Small intestine (tissue), 7 donors: ENCODE results near the gene MED29. TPM values are rescaled to one million over a fixed set of nuclear protein-coding genes. Genes with fewer than 3 reads are reported as not detected.
"Not testable (repeated sequence)": the region's sequence is repeated elsewhere in the genome, so short reads cannot be mapped to it uniquely, and the experiment has no call there.

Experiments
- DNase-seq, 2 donors: peaks; one replicate each; pipeline versions ENCODE4 v3.0.0 to v3.0.0-alpha.2; 2013
- FAIRE-seq: peaks from 2 replicates; lab custom pipeline; 2012; peaks lifted over from hg19 to GRCh38; lab: Jason Lieb, UNC
- H3K27ac ChIP-seq, 3 donors: one replicate each; pipeline ENCODE4 v1.5.1; 2013; ENCODE audit warnings: low read length in 2 of 3, mild to moderate bottlenecking in 2 of 3, control low read depth in 1 of 3, inconsistent platforms in 1 of 3, low read depth in 1 of 3, moderate library complexity in 1 of 3
- H3K27me3 ChIP-seq, 3 donors: one replicate each; pipeline ENCODE4 v1.6.1; 2013; ENCODE audit warnings: low read length in 3 of 3, inconsistent platforms in 1 of 3; ENCODE audit not compliant: control insufficient read depth in 3 of 3, insufficient read depth in 3 of 3
- H3K36me3 ChIP-seq, 3 donors: one replicate each; pipeline ENCODE4 v1.6.1; 2013; ENCODE audit warnings: low read length in 3 of 3, inconsistent platforms in 1 of 3, low read depth in 1 of 3, mild to moderate bottlenecking in 1 of 3, moderate library complexity in 1 of 3; ENCODE audit not compliant: control insufficient read depth in 3 of 3, insufficient read depth in 2 of 3
- H3K4me1 ChIP-seq, 3 donors: one replicate each; pipeline ENCODE4 v1.6.1; 2013; ENCODE audit warnings: low read length in 2 of 3, inconsistent platforms in 1 of 3, low read depth in 1 of 3, mild to moderate bottlenecking in 1 of 3, moderate library complexity in 1 of 3; ENCODE audit not compliant: control insufficient read depth in 3 of 3, insufficient read depth in 2 of 3
- H3K4me3 ChIP-seq, 3 donors: one replicate each; pipeline ENCODE4 v1.5.1; 2013; ENCODE audit warnings: low read length in 3 of 3, control low read depth in 1 of 3, inconsistent platforms in 1 of 3, low read depth in 1 of 3, mild to moderate bottlenecking in 1 of 3, moderate library complexity in 1 of 3
- H3K9me3 ChIP-seq, 2 donors: one replicate each; pipeline ENCODE4 v1.6.1; 2013; ENCODE audit warnings: low read depth in 1 of 2, low read length in 1 of 2; ENCODE audit not compliant: control insufficient read depth in 2 of 2, insufficient read depth in 1 of 2
- WGBS, 3 donors: extraction: QIAGEN DNeasy Blood & Tissue Kit; methylation state at CpG; one replicate each; pipeline ENCODE4 v1.1.7; 2013; 5-methylcytosine and 5-hydroxymethylcytosine counted together
- polyA plus RNA-seq, 4 donors: library from polyadenylated mRNA; stranded (reverse) in 3 of 4; unstranded in 1 of 4; fragments of 200-250 nt in 3 of 4; fragments of 120-200 nt in 1 of 4; gene quantifications; one replicate each; pipeline versions ENCODE4 v1.2.1 to v1.2.3, GENCODE V29; 2013
- donor health status: healthy with polysubstance abuse.
- donor health status: control.
- donor health status: control.
- donor health status: Bipolar disorder and iron deficiency.
- donor health status: healthy.

Gene MED29
- polyA plus RNA-seq, 4 donors: 20.3 to 29.3 (median 23.7) TPM

- no peak overlapping the region for H3K27ac ChIP-seq
- FAIRE-seq: no peak
- DNase-seq: no peak
- no peaks in the 10 kb centered on the region for H3K9me3 ChIP-seq
- peaks cover 5 to 94% (median 29%) of the 10 kb centered on the region in 3 donors for H3K36me3 ChIP-seq
- WGBS, 3 donors: 73 to 82% (median 73%) methylated on average over 18 of the region's 18 CpGs
- H3K4me3 ChIP-seq: no peak overlapping the region
- H3K27me3 ChIP-seq: no peaks in the 10 kb centered on the region
- peaks cover 0 to 3% (median 0%) of the 10 kb centered on the region in 3 donors for H3K4me1 ChIP-seq
Measured at GRCh38 chr19:39377373-39378362, 13.5 kb upstream of the MED29 start.

- not testable (repeated sequence) for H3K27ac ChIP-seq, H3K27me3 ChIP-seq, DNase-seq, FAIRE-seq, H3K4me1 ChIP-seq, H3K4me3 ChIP-seq, H3K9me3 ChIP-seq
- WGBS, 3 donors: 95 to 98% (median 96%) methylated on average over 4 of the region's 4 CpGs
- peaks cover 9 to 96% (median 29%) of the 10 kb centered on the region in 3 donors for H3K36me3 ChIP-seq
Measured at GRCh38 chr19:39379366-39379765, 11.8 kb upstream of the MED29 start.

- Histone ChIP-seq H3K4me3 (no peak overlapping the region), H3K27me3 (no peaks in the 10 kb centered on the region), H3K36me3 (peaks cover 9 to 95% (median 29%) of the 10 kb centered on the region in 3 donors), H3K9me3 (no peaks in the 10 kb centered on the region), H3K27ac (no peak overlapping the region), H3K4me1 (no peaks in the 10 kb centered on the region)
- DNase-seq: no peak
- FAIRE-seq: no peak
- 91 to 97% (median 95%) methylated on average over 14 of the region's 14 CpGs for WGBS, 3 donors
Measured at GRCh38 chr19:39379865-39380396, 11.2 kb upstream of the MED29 start.

GRCh38 chr19:39380521-39381502 is 10.4 kb upstream of the MED29 start:
- 94 to 97% (median 97%) methylated on average over 17 of the region's 17 CpGs for WGBS, 3 donors
- DNase-seq (no peak), FAIRE-seq (no peak)
- Histone ChIP-seq H3K9me3 (no peaks in the 10 kb centered on the region), H3K4me1 (no peaks in the 10 kb centered on the region), H3K36me3 (peaks cover 12 to 95% (median 26%) of the 10 kb centered on the region in 3 donors), H3K27ac (no peak overlapping the region), H3K27me3 (no peaks in the 10 kb centered on the region), H3K4me3 (no peak overlapping the region)

- no peak for DNase-seq
- FAIRE-seq: no peak
- H3K36me3 ChIP-seq: peaks cover 14 to 95% (median 25%) of the 10 kb centered on the region in 3 donors
Measured at GRCh38 chr19:39381910-39382611, 9.1 kb upstream of the MED29 start.

GRCh38 chr19:39382991-39383828 is 8.0 kb upstream of the MED29 start:
- 90 to 94% (median 94%) methylated on average over 18 of the region's 18 CpGs for WGBS, 3 donors
- Histone ChIP-seq H3K4me3 (no peak overlapping the region), H3K27ac (no peak overlapping the region), H3K9me3 (no peaks in the 10 kb centered on the region), H3K4me1 (no peaks in the 10 kb centered on the region), H3K27me3 (no peaks in the 10 kb centered on the region), H3K36me3 (peaks cover 11 to 94% (median 17%) of the 10 kb centered on the region in 3 donors)
- DNase-seq (no peak), FAIRE-seq (no peak)

More at GRCh38 chr19:39381910-39382611, 9.1 kb upstream of the MED29 start:
- WGBS, 3 donors: 68 to 81% (median 77%) methylated on average over 10 of the region's 10 CpGs
- no peaks in the 10 kb centered on the region for H3K9me3 ChIP-seq
- no peaks in the 10 kb centered on the region for H3K27me3 ChIP-seq
- H3K4me1 ChIP-seq: no peaks in the 10 kb centered on the region
- H3K4me3 ChIP-seq: no peak overlapping the region
- H3K27ac ChIP-seq: no peak overlapping the region
